Measurements from ENCODE around the gene ACBD4.

Gene ACBD4

DNA sequence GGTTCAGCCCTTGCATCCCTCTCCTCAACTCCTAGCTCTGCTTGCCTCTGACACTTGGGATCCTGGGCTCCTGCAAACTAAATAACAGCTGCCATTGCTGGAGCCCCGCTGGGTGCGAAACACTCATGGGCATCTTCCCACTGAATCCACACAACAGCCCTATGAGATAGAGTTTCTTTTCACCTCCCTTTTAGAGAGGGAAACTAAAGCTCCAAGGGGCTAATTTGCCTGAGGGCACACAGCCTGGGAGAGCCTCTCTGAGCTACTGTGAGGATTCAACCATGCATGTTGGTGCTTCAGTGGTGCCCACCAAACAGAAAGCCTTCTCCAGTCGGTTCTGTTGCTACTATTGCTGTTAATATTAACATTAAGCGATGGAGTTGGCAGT lies 4.0 kb downstream of the ACBD4 start:
- no peaks in the 10 kb centered on the region for H3K9me2 ChIP-seq (replicated peaks; ENCODE audit: low read depth, low read length)
- H3K4me3 ChIP-seq (ENCODE audit: low read length, poor library complexity, severe bottlenecking), result no peak overlapping the region
- no peak overlapping the region for H2AFZ ChIP-seq (ENCODE audit: low read length)
- H3K36me3 ChIP-seq (ENCODE audit: insufficient read depth, low read length), result no peaks in the 10 kb centered on the region
- TF ChIP-seq, protein P1, sequence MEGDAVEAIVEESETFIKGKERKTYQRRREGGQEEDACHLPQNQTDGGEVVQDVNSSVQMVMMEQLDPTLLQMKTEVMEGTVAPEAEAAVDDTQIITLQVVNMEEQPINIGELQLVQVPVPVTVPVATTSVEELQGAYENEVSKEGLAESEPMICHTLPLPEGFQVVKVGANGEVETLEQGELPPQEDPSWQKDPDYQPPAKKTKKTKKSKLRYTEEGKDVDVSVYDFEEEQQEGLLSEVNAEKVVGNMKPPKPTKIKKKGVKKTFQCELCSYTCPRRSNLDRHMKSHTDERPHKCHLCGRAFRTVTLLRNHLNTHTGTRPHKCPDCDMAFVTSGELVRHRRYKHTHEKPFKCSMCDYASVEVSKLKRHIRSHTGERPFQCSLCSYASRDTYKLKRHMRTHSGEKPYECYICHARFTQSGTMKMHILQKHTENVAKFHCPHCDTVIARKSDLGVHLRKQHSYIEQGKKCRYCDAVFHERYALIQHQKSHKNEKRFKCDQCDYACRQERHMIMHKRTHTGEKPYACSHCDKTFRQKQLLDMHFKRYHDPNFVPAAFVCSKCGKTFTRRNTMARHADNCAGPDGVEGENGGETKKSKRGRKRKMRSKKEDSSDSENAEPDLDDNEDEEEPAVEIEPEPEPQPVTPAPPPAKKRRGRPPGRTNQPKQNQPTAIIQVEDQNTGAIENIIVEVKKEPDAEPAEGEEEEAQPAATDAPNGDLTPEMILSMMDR (conservative IDR thresholded peaks at IDR 0.05; ENCODE audit: low read length), result no peak
- no peak for TF ChIP-seq EZH2phosphoT487 (IDR thresholded peaks at IDR 0.05; ENCODE audit: borderline replicate concordance)
- no peak overlapping the region for H3K4me2 ChIP-seq (ENCODE audit: low read depth, low read length, poor library complexity, severe bottlenecking)
- no peaks in the 10 kb centered on the region for H4K20me1 ChIP-seq (ENCODE audit: insufficient read depth, low read length, poor library complexity, severe bottlenecking)
- peaks cover 14% of the 10 kb centered on the region; the same call in 1 of the 2 replicates for H3K79me2 ChIP-seq (ENCODE audit: insufficient read depth, low read length)
- peak overlapping the region; percentile 16 for H3K9ac ChIP-seq (ENCODE audit: low read depth, low read length, poor library complexity, severe bottlenecking)
- H3K9me3 ChIP-seq (ENCODE audit: insufficient read depth, low read depth, low read length), result no peaks in the 10 kb centered on the region
- no peaks in the 10 kb centered on the region for H3K27me3 ChIP-seq (ENCODE audit: insufficient read depth, low read length, poor library complexity, severe bottlenecking)
- no peaks in the 10 kb centered on the region for H3F3A ChIP-seq (ENCODE audit: low read depth)
- peaks cover 11% of the 10 kb centered on the region for H3K4me1 ChIP-seq (ENCODE audit: insufficient read depth, low read length, poor library complexity, severe bottlenecking)

- Histone ChIP-seq H3K36me3 (ENCODE audit: insufficient read depth, low read length) (no peaks in the 10 kb centered on the region), H2AFZ (ENCODE audit: low read length) (no peak overlapping the region), H3K4me1 (ENCODE audit: insufficient read depth, low read length, poor library complexity, severe bottlenecking) (peaks cover 12% of the 10 kb centered on the region), H4K20me1 (ENCODE audit: insufficient read depth, low read length, poor library complexity, severe bottlenecking) (no peaks in the 10 kb centered on the region), H3F3A (ENCODE audit: low read depth) (no peaks in the 10 kb centered on the region), H3K9ac (ENCODE audit: low read depth, low read length, poor library complexity, severe bottlenecking) (peak overlapping the region; percentile 18), H3K9me2 (replicated peaks; ENCODE audit: low read depth, low read length) (no peaks in the 10 kb centered on the region), H3K4me2 (ENCODE audit: low read depth, low read length, poor library complexity, severe bottlenecking) (peak overlapping the region; percentile 24), H3K27me3 (ENCODE audit: insufficient read depth, low read length, poor library complexity, severe bottlenecking) (no peaks in the 10 kb centered on the region), H3K9me3 (ENCODE audit: insufficient read depth, low read depth, low read length) (no peaks in the 10 kb centered on the region), H3K79me2 (ENCODE audit: insufficient read depth, low read length) (peaks cover 11% of the 10 kb centered on the region; the same call in 1 of the 2 replicates), H3K4me3 (ENCODE audit: low read length, poor library complexity, severe bottlenecking) (no peak overlapping the region)
- TF ChIP-seq, protein P1 (conservative IDR thresholded peaks at IDR 0.05; ENCODE audit: low read length), result no peak
- TF ChIP-seq EZH2phosphoT487 (IDR thresholded peaks at IDR 0.05; ENCODE audit: borderline replicate concordance), result no peak
These were observed 7.7 kb downstream of the ACBD4 start for GRCh38 chr17:45143094-45143670.

DNA sequence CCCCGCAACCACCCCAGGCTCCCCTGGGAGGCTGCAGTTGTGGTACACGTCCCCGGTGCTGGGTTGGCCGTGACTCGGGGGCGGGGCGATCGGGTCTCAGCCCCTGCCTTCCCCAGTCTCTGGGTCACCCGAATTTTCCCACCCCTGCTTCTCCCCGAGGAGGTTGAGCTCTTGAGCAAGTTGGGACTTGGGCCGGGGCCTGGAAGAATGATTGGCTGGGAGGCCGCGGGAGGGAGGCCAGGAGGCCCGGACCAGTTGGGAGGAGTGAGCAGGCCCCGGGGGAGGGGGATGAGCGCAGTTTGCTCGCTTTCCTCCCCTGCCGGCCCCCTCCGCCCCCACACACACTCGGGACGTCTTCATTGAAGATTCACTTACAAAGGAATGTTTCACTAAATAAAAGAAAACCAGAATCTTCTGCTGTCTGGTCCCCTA lies 8.3 kb downstream of the ACBD4 start:
- Histone ChIP-seq H3K9me2 (replicated peaks; ENCODE audit: low read depth, low read length) (no peaks in the 10 kb centered on the region), H2AFZ (ENCODE audit: low read length) (no peak overlapping the region), H3K4me1 (ENCODE audit: insufficient read depth, low read length, poor library complexity, severe bottlenecking) (peaks cover 12% of the 10 kb centered on the region), H3F3A (ENCODE audit: low read depth) (no peaks in the 10 kb centered on the region), H3K79me2 (ENCODE audit: insufficient read depth, low read length) (peaks cover 14% of the 10 kb centered on the region), H3K4me2 (ENCODE audit: low read depth, low read length, poor library complexity, severe bottlenecking) (peak overlapping the region; percentile 24), H3K36me3 (ENCODE audit: insufficient read depth, low read length) (no peaks in the 10 kb centered on the region), H3K9ac (ENCODE audit: low read depth, low read length, poor library complexity, severe bottlenecking) (peak overlapping the region; percentile 18), H3K9me3 (ENCODE audit: insufficient read depth, low read depth, low read length) (no peaks in the 10 kb centered on the region), H3K27me3 (ENCODE audit: insufficient read depth, low read length, poor library complexity, severe bottlenecking) (no peaks in the 10 kb centered on the region), H4K20me1 (ENCODE audit: insufficient read depth, low read length, poor library complexity, severe bottlenecking) (peaks cover 4% of the 10 kb centered on the region), H3K4me3 (ENCODE audit: low read length, poor library complexity, severe bottlenecking) (no peak overlapping the region)
- TF ChIP-seq, protein P1 (conservative IDR thresholded peaks at IDR 0.05; ENCODE audit: low read length), result no peak
- no peak for TF ChIP-seq EZH2phosphoT487 (IDR thresholded peaks at IDR 0.05; ENCODE audit: borderline replicate concordance)

Measured in Loucy (cell line).